Measurements from ENCODE around the gene DPF1.

Gene DPF1

DNA sequence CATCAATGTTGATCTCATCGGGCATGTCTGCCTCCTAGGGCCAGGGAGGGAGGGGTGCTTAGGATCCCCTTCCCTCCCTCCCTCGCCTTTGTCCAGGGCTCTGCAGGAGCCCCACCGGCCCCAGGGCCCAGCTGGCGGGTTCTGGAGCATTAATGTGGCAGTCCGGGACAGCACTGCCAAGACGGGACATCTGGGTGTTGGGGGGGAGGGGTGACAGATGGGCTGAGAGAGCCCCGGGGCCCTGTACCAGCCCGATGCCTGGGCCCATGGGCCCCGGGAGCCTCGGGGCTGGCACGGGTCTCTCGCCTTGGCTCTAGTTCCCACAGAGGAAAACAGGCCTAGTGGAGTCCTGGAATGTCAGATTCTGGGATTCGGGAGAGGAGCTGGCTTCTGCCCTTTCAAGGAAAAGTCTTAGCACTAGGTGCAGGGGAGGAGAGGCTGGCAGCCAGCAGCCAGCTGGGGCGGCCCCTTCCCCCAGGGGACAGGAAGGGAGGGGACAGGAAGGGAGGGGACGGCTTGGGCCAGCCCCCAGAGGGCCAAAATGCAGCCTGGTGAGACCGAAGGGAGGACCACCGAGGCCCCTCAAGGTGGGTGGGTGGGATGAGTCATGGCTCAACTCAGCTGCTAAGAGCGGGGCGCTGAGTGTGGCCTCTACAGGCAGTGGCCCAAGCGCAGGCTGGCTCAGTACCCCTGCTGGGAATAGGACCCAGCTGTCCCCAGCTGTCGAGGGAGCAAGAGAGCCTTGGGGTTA is 29.1 kb upstream of the DPF1 start:
- H3K9ac ChIP-seq = peak overlapping the region; percentile 48 to 80 (median 65); a peak in 21 of 22 replicates
- H3K4me3 ChIP-seq = peak overlapping the region in 9 of 10 experiments; percentile 15 to 64 (median 55); a peak in 17 of 20 replicates
- no peaks in the 10 kb centered on the region for H3K9me3 ChIP-seq (replicated peaks in 1 of 11)
- peak overlapping the region in 10 of 11 experiments; percentile 7 to 80 (median 64); a peak in 19 of 22 replicates for H3K27ac ChIP-seq
- H3K36me3 ChIP-seq = peaks cover 0 to 3% (median 0%) of the 10 kb centered on the region in 11 experiments; a peak in 2 of 22 replicates
- peak overlapping the region; percentile 86 to 99 (median 92) for H3K4me2 ChIP-seq
- no peaks in the 10 kb centered on the region for H4K20me1 ChIP-seq
- peaks cover 41 to 70% (median 62%) of the 10 kb centered on the region in 10 experiments for H3K4me1 ChIP-seq
- no peak for TF ChIP-seq Cebpa-rat (IDR thresholded peaks at IDR 0.05)
- H3K27me3 ChIP-seq = peaks cover 0 to 23% (median 7%) of the 10 kb centered on the region in 11 experiments; a peak in 11 of 22 replicates

DNA sequence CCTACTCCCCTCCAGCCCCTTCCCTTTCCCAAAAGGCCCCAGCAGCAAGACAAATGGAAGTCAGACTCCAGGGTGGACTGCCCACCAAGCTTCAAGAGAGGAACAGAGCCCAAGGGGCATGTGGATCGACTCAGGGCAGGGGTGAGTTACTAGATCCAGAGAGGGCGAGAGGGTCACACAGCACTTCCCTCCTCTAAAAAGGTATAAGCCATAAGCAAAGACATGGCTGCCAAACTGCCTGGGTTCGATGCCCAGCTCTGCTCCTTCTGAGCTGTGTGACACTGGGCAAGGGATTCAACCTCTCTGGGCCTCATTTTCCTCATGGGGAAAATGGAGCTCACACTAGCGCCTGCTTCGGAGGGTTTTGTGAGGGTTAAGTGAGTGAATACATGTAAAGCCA is 28.4 kb upstream of the DPF1 start:
- Histone ChIP-seq H3K4me3 (peak overlapping the region in 8 of 10 experiments; percentile 48 to 64 (median 56); a peak in 15 of 20 replicates), H3K27ac (peak overlapping the region in 10 of 11 experiments; percentile 7 to 80 (median 64); a peak in 18 of 22 replicates), H3K36me3 (peaks cover 0 to 7% (median 0%) of the 10 kb centered on the region in 11 experiments; a peak in 2 of 22 replicates), H3K9me3 (replicated peaks in 1 of 11) (no peaks in the 10 kb centered on the region), H4K20me1 (no peaks in the 10 kb centered on the region), H3K4me1 (peaks cover 41 to 70% (median 63%) of the 10 kb centered on the region in 10 experiments), H3K4me2 (peak overlapping the region; percentile 86 to 99 (median 92)), H3K9ac (peak overlapping the region in 10 of 11 experiments; percentile 9 to 80 (median 67); a peak in 18 of 22 replicates), H3K27me3 (peaks cover 0 to 23% (median 7%) of the 10 kb centered on the region in 11 experiments; a peak in 11 of 22 replicates)
- TF ChIP-seq Cebpa-rat (IDR thresholded peaks at IDR 0.05) = no peak

DNA sequence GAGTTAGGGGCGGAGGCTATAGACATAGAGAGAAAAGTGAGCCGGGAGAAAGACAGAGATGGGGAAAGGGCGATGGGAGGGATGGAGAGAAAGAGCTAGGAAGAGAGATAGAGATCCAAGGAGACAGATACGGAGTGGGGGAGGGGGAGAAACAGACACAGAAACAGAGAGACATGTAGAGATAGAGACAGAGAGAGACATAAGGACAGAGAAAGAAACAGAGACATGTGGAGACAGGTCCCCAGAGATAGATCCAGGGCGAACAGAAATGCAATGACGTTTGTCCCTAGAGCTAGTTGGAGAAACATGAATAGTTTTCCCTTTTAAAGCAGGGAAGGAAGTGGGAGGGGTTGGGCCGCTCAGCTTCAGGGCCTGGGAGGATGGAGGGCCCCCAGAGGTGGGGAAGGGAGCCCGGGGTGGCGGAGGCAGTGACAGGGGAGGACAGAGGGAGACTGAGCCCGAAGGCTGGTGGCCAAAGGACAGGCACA is 27.6 kb upstream of the DPF1 start:
- H3K4me2 ChIP-seq = peak overlapping the region; percentile 74 to 99 (median 92)

DNA sequence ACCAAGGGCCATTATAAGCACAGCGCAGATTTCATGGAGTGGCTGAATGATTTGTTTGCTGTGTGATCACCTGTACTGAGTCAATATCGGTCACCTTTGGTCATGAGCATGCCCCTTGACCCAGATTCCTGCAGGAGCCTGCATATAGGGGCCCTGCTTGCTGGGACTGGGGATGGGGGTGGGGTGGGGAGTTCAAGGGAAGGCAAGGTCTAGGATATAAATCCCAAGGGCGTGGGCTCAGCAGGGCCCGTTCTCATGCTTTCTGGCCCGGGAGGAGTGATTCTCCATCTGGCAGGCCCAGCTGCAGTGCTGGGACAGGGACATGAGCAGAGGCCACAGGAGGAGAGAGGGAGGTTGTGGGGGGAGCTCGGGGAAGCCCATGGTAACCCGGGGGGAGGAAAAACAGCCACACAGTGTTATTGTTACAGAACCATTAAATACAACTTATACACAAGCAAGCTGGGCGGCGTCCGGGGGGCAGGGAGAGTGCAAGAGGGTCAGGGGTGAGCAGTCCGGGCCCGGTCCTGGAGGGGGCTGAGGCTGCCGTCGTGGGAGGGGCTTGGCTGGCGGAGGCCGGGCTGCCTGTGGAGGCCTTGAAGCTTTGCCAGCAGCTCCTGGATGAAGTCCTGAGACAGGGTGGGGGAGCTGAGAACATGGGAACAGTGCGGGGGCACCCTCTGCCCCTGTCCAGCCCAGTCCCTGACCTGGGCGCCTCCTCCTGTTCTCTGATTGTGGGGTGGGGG is 27.0 kb upstream of the DPF1 start:
- peak overlapping the region in 9 of 11 experiments; percentile 8 to 80 (median 65); a peak in 18 of 22 replicates for H3K27ac ChIP-seq
- no peaks in the 10 kb centered on the region for H4K20me1 ChIP-seq
- peaks cover 0 to 7% (median 0%) of the 10 kb centered on the region in 11 experiments; a peak in 2 of 22 replicates for H3K36me3 ChIP-seq
- H3K4me2 ChIP-seq = peak overlapping the region; percentile 74 to 99 (median 92)
- TF ChIP-seq Cebpa-rat (IDR thresholded peaks at IDR 0.05) = no peak
- peaks cover 35 to 71% (median 68%) of the 10 kb centered on the region in 10 experiments for H3K4me1 ChIP-seq
- no peaks in the 10 kb centered on the region for H3K9me3 ChIP-seq (replicated peaks in 1 of 11)
- peak overlapping the region in 8 of 10 experiments; percentile 38 to 64 (median 56); a peak in 13 of 20 replicates for H3K4me3 ChIP-seq
- peak overlapping the region in 10 of 11 experiments; percentile 25 to 80 (median 67); a peak in 16 of 22 replicates for H3K9ac ChIP-seq
- H3K27me3 ChIP-seq = peaks cover 0 to 13% (median 0%) of the 10 kb centered on the region in 11 experiments; a peak in 10 of 22 replicates

More for the DNA sequence above, 27.6 kb upstream of the DPF1 start:
- Histone ChIP-seq H3K36me3 (peaks cover 0 to 7% (median 0%) of the 10 kb centered on the region in 11 experiments; a peak in 2 of 22 replicates), H3K9me3 (replicated peaks in 1 of 11) (no peaks in the 10 kb centered on the region), H3K27ac (peak overlapping the region in 9 of 11 experiments; percentile 8 to 80 (median 65); a peak in 19 of 22 replicates), H3K4me3 (peak overlapping the region in 8 of 10 experiments; percentile 38 to 64 (median 56); a peak in 16 of 20 replicates), H4K20me1 (no peaks in the 10 kb centered on the region), H3K4me1 (peaks cover 39 to 70% (median 66%) of the 10 kb centered on the region in 10 experiments), H3K9ac (peak overlapping the region in 10 of 11 experiments; percentile 25 to 80 (median 67); a peak in 18 of 22 replicates), H3K27me3 (peaks cover 0 to 19% (median 5%) of the 10 kb centered on the region in 11 experiments; a peak in 11 of 22 replicates)
- TF ChIP-seq Cebpa-rat (IDR thresholded peaks at IDR 0.05) = no peak

DNA sequence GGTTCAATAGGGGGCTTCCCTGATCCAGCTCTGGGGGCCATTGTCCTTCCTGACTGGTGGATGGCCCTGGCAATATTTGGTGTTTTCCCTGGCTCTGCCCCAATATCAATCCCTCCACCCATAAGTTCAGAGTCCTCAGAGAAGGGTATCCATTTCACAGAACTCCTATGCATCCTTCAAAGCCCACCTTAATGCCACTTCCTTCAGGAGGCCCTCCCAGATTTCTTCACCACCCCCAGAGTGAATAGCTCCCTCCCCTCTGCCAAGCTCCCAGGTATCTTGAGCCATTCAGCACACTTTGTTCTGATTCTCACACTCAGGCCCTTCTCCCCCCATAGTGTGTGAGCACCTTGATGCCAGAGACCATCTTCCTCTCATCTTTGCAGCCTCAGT is 26.4 kb upstream of the DPF1 start:
- H3K36me3 ChIP-seq = peaks cover 0 to 7% (median 0%) of the 10 kb centered on the region in 11 experiments; a peak in 2 of 22 replicates
- H3K4me2 ChIP-seq = peak overlapping the region in 6 of 11 experiments; percentile 3 to 99 (median 92); a peak in 6 of 22 replicates
- TF ChIP-seq Cebpa-rat (IDR thresholded peaks at IDR 0.05) = no peak
- H4K20me1 ChIP-seq = no peaks in the 10 kb centered on the region
- H3K27me3 ChIP-seq = peaks cover 0 to 7% (median 0%) of the 10 kb centered on the region in 11 experiments; a peak in 4 of 22 replicates
- no peaks in the 10 kb centered on the region for H3K9me3 ChIP-seq (replicated peaks in 1 of 11)
- H3K9ac ChIP-seq = no peak overlapping the region
- H3K27ac ChIP-seq = no peak overlapping the region
- H3K4me1 ChIP-seq = peaks cover 29 to 69% (median 63%) of the 10 kb centered on the region in 10 experiments
- H3K4me3 ChIP-seq = no peak overlapping the region

DNA sequence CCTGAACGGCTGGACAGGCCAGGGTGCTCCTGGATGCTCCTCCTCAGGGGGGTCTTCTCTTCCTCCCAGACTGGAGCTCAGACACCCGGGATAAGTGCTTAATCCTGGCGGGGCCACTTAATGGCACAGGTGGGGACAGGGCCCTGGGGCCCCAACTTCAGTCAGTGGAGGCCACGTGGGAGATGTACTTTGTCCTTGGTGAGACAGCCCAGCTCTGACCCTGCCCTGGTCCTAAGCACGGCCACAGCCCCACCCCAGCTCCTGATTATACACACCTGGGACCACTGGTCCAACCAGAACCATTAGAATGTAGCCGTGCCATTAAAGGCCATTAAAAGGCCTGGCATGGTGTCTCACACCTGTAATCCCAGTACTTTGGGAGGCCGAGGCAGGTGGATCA is 24.4 kb upstream of the DPF1 start:
- Histone ChIP-seq H3K9me3 (replicated peaks in 1 of 11) (no peaks in the 10 kb centered on the region), H3K27ac (no peak overlapping the region), H3K4me1 (peaks cover 23 to 58% (median 44%) of the 10 kb centered on the region in 10 experiments), H4K20me1 (no peaks in the 10 kb centered on the region), H3K4me2 (no peak overlapping the region), H3K36me3 (peaks cover 0 to 7% (median 0%) of the 10 kb centered on the region in 11 experiments; a peak in 2 of 22 replicates), H3K27me3 (no peaks in the 10 kb centered on the region), H3K4me3 (no peak overlapping the region), H3K9ac (no peak overlapping the region)
- no peak for TF ChIP-seq Cebpa-rat (IDR thresholded peaks at IDR 0.05)

DNA sequence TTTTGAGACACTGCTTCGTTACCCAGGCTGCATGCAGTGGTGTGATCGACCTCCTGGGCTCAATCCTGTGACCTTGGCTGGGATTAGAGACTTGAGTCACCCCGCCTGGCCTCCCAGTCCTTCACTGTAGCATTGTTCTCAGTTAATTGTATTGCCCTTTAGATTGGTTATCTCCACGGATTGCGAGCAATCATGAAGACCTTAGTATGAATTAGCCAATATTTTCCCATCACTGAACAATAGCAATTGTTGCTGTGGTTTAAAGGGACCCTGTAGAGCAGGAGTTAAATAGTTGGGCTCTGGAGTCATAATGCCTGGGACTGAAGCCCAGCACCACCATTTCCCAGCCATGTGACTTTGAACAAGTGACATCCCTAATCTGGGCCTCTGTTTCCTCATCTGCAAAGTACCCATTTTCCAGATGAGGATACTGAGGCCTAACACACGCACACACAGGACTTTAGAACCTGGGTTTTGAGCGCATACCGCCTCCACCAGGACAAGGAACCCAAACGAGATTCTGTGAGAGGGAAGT is 23.8 kb upstream of the DPF1 start:
- Histone ChIP-seq H4K20me1 (no peaks in the 10 kb centered on the region), H3K27ac (no peak overlapping the region), H3K9ac (no peak overlapping the region), H3K36me3 (peaks cover 0 to 7% (median 0%) of the 10 kb centered on the region in 11 experiments; a peak in 2 of 22 replicates), H3K27me3 (no peaks in the 10 kb centered on the region), H3K4me3 (no peak overlapping the region), H3K4me2 (no peak overlapping the region), H3K4me1 (peaks cover 17 to 55% (median 38%) of the 10 kb centered on the region in 10 experiments), H3K9me3 (replicated peaks in 1 of 11) (no peaks in the 10 kb centered on the region)
- no peak for TF ChIP-seq Cebpa-rat (IDR thresholded peaks at IDR 0.05)

DNA sequence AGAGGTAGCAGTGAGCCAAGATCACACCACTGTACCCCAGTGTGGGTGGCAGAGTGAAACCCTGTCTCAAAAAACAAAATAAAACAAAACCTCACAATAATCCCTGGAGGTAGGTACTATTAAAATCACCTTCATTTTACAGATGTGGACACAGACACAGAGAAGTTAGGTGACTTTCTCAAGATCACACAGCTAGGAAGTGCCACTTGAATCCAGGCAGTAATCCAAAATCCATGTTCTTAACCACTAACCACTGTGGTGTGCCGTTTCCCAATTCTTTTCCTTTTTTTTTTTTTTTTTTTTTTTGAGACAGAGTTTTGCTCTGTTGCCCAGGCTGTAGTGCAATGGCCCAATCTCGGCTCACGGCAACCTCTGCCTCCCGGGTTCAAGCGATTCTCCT is 23.1 kb upstream of the DPF1 start:
- Histone ChIP-seq H3K27me3 (no peaks in the 10 kb centered on the region), H3K4me1 (peaks cover 10 to 48% (median 31%) of the 10 kb centered on the region in 10 experiments), H3K4me3 (no peak overlapping the region), H3K9me3 (replicated peaks in 1 of 11) (no peaks in the 10 kb centered on the region), H4K20me1 (no peaks in the 10 kb centered on the region), H3K9ac (no peak overlapping the region), H3K36me3 (peaks cover 0 to 7% (median 0%) of the 10 kb centered on the region in 11 experiments; a peak in 2 of 22 replicates), H3K27ac (no peak overlapping the region), H3K4me2 (no peak overlapping the region)
- TF ChIP-seq Cebpa-rat (IDR thresholded peaks at IDR 0.05) = no peak

Data from BLaER1 treated with 17β-estradiol and CSF1 and Interleukin-3, amounts not matched to agents 10 nM and 100 nM (cell line).